ENCODE results near the gene HOXD9. TPM values are rescaled to one million over a fixed set of nuclear protein-coding genes. Genes with fewer than 3 reads are reported as not detected.

HOXD9 gene
- polyA plus RNA-seq, 1 experiment: 1.8 TPM

DNA sequence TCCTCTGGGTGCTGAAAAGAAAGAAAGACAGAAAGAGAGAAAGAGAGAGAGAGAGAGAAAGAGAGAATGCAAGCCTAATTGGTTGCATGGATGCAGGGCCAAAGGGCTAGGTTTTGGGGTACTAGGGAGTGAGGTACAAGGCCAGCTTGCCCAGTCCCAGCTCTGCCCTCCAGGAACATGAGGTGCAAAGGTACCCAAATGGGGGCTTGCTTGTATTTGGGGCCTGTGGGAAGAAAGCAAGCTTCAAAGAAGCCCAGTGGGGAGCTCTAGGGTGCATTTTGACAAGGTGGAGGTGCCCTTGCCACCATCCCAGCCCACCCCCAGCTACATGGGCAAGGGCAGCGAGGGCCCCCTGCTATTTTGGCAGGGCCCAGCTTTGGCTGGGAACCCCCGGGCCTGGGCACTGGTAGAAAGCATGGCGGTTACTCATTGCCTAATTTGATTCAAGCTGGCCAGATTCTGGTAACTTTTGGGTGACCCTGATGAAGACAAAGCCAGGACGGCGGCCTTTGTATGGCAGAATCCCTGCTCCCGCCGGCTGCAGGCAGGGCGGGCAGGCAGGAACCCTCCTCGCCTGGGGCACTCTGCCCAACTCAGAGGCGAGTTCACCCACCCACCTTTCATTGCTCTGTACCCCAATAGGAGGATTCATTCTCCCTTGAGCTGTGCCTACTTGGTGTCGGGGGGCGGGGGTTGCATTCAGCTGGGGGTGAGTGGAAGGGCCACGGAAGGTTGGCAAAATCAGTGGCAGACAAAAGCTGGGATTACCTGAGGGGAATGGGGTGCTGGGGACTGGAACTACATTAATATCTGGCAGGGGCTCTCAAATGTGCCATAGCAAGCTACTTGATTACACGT is 28.3 kb downstream of the HOXD9 start:
- CTCF ChIA-PET: interaction anchor here (0.8 to 2.0 kb wide), 5 partner anchors 10 to 488 kb away, joined by 3 to 19 read pairs (median 3); no protein-coding TSS in a partner anchor
- no peak for DNase-seq (ENCODE audit: low read depth)
- no peak overlapping the region for H3K4me3 ChIP-seq (ENCODE audit: low read depth, low read length)

GRCh38 chr2:176151442-176152287 is 29.1 kb downstream of the HOXD9 start, which contains the start of gene HOXD4:
Gene HOXD4, plus strand, starts transcription at chr2:176151550. Its CDS starts 84 bp downstream, at chr2:176151634.
- POLR2A ChIA-PET: no interaction called here

More for the DNA sequence above, 28.3 kb downstream of the HOXD9 start:
- POLR2A ChIA-PET: no interaction called here
- Histone ChIP-seq H3K27me3 (ENCODE audit: control insufficient read depth, insufficient read depth, low read length) (peaks cover 59% of the 10 kb centered on the region), H3K36me3 (ENCODE audit: control insufficient read depth, insufficient read depth, low read length) (no peaks in the 10 kb centered on the region)
- TF ChIP-seq CTCF (IDR thresholded peaks at IDR 0.05; ENCODE audit: insufficient read depth, low read depth, low read length): no peak

DNA sequence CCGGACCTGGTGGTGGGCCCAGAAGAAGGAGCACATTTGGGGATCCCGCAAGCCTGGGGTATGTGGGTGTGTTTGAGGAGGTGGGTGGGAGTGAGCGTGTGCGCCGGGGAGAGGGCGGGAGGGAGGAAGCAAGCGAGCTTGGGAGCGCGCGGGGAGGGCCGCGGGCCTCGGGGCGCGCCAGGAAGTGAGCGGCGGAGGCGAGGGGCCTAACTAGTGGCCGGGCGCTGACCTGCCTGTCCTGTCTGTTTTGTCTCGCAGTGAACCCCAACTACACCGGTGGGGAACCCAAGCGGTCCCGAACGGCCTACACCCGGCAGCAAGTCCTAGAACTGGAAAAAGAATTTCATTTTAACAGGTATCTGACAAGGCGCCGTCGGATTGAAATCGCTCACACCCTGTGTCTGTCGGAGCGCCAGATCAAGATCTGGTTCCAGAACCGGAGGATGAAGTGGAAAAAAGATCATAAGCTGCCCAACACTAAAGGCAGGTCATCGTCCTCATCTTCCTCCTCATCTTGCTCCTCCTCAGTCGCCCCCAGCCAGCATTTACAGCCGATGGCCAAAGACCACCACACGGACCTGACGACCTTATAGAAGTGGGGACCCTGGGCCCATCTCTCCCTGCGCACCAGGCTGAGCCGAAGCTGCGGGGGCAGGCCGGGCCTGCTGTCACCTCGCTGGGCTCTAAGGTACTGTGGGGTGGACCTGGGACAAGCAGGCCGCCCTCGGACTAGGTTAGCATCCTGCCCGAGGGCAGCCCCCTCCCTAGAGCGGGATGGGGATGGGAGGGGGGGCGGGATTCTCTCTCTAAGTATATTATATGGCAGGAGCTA is 30.0 kb downstream of the HOXD9 start:
- no peak overlapping the region for H3K4me3 ChIP-seq (ENCODE audit: low read depth, low read length)
- H3K27me3 ChIP-seq (ENCODE audit: control insufficient read depth, insufficient read depth, low read length): peaks cover 54% of the 10 kb centered on the region
- CTCF ChIA-PET: interaction anchor here (2.4 kb wide), 1 partner anchor 12 kb away, joined by 7 read pairs; no protein-coding TSS in a partner anchor

More at GRCh38 chr2:176151442-176152287, 29.1 kb downstream of the HOXD9 start, which contains the start of gene HOXD4:
- H3K36me3 ChIP-seq (ENCODE audit: control insufficient read depth, insufficient read depth, low read length): no peaks in the 10 kb centered on the region
- H3K4me3 ChIP-seq (ENCODE audit: low read depth, low read length): no peak within 1 kb of the TSS
- CTCF ChIA-PET: interaction anchor here (0.8 to 2.0 kb wide), 5 partner anchors 11 to 487 kb away, joined by 3 to 19 read pairs (median 3); no protein-coding TSS in a partner anchor
- peaks cover 57% of the 10 kb centered on the region for H3K27me3 ChIP-seq (ENCODE audit: control insufficient read depth, insufficient read depth, low read length)
- DNase-seq (ENCODE audit: low read depth): no peak
- TF ChIP-seq CTCF (IDR thresholded peaks at IDR 0.05; ENCODE audit: insufficient read depth, low read depth, low read length): no peak

GRCh38 chr2:176154576-176155252 is 32.2 kb downstream of the HOXD9 start:
- no peak for TF ChIP-seq CTCF (IDR thresholded peaks at IDR 0.05; ENCODE audit: insufficient read depth, low read depth, low read length)
- Histone ChIP-seq H3K27me3 (ENCODE audit: control insufficient read depth, insufficient read depth, low read length) (peaks cover 52% of the 10 kb centered on the region), H3K36me3 (ENCODE audit: control insufficient read depth, insufficient read depth, low read length) (no peaks in the 10 kb centered on the region), H3K4me3 (ENCODE audit: low read depth, low read length) (no peak overlapping the region)
- no peak for DNase-seq (ENCODE audit: low read depth)
- CTCF ChIA-PET: interaction anchor here (0.8 to 2.4 kb wide), 6 partner anchors 8 to 482 kb away, joined by 3 to 7 read pairs (median 3); no protein-coding TSS in a partner anchor
- POLR2A ChIA-PET: no interaction called here

More for the DNA sequence above, 30.0 kb downstream of the HOXD9 start:
- POLR2A ChIA-PET: no interaction called here
- no peak for TF ChIP-seq CTCF (IDR thresholded peaks at IDR 0.05; ENCODE audit: insufficient read depth, low read depth, low read length)
- H3K36me3 ChIP-seq (ENCODE audit: control insufficient read depth, insufficient read depth, low read length): no peaks in the 10 kb centered on the region
- DNase-seq (ENCODE audit: low read depth): no peak

Data from BJ (cell line).